Skeletal muscle cell (primary cell): ENCODE data around the gene WDR45.

ENCODE experiments used
- DNase-seq: peaks from one replicate; pipeline ENCODE4 v3.0.0-alpha.2; 2010; ENCODE audit warnings: low read depth
- H3K4me3 ChIP-seq: 2 replicates; pipeline ENCODE4 v1.5.1; 2011; ENCODE audit warnings: low read depth, mild to moderate bottlenecking, control low read depth, low read length, moderate library complexity

WDR45 gene

GRCh38 chrX:49082271-49082871 lies 2.7 kb upstream of the WDR45 start:
- no peak for DNase-seq
- H3K4me3 ChIP-seq, result no peak overlapping the region

GRCh38 chrX:49077941-49078340 lies 1.7 kb downstream of the WDR45 start:
- no peak for DNase-seq
- no peak overlapping the region for H3K4me3 ChIP-seq

DNA sequence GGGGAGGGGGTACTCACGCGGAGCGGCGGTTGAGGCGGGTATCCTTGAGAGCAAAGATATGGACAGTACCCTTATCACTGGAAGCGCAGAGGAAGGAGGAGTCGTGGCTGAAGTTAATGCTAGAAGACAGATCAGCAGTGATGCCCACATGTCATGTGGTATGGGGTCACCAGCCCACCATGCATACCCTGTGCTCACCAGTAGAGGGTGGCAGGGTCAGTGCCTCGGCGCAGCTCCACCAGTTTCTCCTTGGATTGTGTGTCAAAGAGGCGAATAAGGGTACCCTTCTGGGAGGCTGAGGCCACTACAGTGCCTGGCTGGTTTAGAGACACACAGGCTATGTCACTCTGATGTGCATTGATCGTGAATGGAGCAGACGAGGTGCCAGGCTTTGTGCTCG lies 4.3 kb downstream of the WDR45 start:
- no peak for DNase-seq
- no peak overlapping the region for H3K4me3 ChIP-seq

DNA sequence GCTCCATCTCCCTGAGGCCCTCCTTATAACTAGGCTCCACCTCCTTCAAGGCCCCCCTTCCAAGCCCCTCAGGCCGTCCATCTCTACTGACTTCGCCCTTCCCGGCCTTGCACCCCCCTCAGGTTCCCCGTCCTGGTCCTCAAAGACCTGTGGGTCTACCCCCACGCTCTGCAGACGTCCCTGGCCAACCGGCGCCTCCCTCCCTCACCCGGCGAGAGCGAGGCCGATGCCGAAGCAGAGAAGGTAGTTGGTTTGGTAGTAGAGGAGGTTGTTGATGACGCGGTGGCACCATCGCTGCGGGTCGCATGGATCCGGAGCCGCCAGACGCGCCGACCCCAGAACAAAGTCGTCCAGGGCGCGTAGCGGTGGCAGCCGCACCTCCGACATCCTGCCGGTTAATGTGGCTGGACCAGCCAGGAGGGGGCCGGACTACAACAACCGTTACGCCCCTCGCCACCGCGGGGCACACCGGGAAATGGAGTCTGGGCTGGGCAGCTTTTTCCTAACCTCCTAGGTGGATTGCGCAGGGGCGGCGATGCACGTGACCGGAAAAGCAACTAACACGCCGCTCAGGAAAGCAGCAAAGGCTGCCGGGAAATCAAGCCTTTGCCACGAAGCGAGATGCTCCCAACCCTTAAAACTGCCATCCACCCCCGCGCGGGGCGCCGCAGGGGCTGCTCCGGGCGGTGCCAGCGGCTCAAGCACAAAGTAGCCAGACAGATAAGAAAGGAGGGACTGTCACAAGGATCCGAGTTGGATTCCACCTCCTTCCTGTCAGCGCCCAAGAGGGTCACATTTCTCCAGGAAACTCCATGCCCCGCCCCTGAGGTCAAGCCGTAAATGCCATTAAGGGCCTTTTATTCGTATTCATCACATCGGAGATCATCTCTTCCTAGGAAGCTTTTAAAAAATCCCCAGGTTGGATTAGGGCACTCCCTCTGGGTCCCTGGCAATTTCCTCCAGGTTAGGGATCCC lies 5.8 kb downstream of the WDR45 start, which contains the start of gene PRAF2:
TSS of gene PRAF2 (minus strand) at position 402 of the 975 bp plus-strand sequence. CDS start at position 387, 15 bp downstream.
- H3K4me3 ChIP-seq, result peak within 1 kb of the TSS; percentile 74
- peak; percentile 75 for DNase-seq

DNA sequence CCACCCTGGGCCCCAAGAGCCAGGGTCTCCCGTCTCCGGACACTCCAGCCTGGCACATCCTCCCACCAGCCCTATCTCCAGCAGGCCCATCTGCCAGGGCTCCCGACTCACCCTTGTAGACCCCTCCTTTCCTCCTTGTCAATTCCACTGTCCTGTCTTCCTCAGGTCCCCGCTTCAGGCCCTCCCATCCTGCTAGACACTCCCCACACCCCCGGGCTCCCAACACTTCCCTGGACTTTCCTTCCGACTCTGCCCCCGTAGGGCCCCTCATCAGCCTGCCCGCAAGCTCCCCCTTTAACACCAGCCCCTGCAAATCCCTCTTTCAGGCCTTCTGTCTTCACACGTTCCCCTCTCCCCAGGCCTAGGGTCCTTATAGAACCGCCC lies 7.0 kb downstream of the WDR45 start:
- H3K4me3 ChIP-seq, result peak overlapping the region; percentile 74
- no peak for DNase-seq

DNA sequence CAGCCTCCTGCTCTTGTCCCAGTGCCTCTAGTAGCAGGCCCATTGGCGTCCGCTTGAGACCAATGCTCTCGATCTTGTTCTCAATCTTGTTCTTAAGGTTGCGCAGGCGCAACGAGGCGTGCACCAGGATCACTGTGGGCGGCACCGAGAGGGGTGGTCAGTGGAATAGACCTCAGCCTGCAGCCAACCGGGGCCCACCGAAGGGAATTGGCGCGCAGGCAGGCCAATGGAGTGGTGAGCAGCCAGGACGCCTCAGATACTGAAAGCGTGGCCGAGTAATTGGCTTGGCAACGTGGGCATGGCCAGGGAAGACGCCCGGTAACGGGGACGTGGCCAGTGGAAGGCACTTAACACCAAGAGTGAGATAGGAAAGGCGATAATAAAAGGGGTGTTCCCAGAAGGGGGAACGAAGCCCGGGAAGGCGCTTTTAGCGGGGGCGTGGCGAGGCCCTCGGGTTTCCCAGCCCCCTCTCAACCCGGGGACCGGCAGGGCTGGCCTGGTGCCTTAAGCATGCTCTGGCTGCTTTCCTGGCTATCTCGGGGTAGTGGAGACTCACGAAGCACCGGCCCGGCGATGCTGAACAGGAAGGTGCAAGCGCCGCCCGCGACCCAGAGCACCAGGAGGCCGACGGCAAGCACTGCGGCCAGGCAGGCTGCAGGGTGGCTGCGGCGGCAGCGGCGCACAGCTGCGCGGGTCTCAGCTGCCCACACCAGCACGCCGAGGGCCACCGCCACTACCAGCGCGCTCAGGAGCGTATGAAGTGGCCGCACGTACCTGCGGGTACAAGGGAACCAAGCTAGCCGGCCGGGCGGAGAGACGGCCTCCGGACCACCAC lies 7.6 kb downstream of the WDR45 start:
- H3K4me3 ChIP-seq, result peak overlapping the region; percentile 74

GRCh38 chrX:49070988-49071387 lies 8.7 kb downstream of the WDR45 start:
- no peak for DNase-seq
- H3K4me3 ChIP-seq, result no peak overlapping the region

More for the DNA sequence above, 7.6 kb downstream of the WDR45 start:
- DNase-seq, result peak; percentile 41

GRCh38 chrX:49069038-49069437 lies 10.6 kb downstream of the WDR45 start:
- H3K4me3 ChIP-seq, result no peak overlapping the region
- no peak for DNase-seq

DNA sequence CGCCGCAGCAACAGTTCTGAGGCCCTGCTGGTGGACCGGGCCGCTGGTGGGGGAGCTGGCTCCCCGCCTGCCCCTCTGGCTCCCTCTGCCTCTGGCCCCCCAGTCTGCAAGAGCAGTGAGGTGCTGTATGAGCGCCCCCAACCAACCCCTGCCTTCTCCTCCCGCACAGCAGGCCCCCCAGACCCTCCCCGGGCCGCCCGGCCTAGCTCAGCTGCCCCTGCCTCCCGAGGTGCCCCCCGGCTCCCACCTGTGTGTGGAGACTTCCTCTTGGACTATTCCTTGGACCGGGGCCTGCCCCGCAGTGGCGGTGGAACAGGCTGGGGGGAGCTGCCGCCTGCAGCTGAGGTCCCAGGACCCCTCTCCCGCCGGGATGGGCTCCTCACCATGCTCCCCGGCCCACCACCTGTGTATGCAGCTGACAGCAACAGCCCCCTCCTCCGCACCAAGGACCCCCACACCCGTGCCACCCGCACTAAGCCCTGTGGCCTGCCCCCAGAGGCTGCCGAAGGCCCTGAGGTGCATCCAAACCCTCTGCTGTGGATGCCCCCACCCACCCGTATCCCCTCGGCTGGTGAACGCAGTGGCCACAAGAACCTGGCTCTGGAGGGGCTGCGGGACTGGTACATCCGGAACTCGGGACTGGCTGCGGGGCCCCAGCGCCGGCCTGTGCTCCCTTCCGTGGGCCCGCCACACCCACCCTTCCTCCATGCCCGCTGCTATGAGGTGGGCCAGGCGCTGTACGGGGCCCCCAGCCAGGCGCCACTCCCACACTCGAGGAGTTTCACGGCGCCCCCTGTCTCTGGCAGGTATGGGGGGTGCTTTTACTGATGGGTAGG lies 12.2 kb downstream of the WDR45 start:
- no peak for DNase-seq

DNA sequence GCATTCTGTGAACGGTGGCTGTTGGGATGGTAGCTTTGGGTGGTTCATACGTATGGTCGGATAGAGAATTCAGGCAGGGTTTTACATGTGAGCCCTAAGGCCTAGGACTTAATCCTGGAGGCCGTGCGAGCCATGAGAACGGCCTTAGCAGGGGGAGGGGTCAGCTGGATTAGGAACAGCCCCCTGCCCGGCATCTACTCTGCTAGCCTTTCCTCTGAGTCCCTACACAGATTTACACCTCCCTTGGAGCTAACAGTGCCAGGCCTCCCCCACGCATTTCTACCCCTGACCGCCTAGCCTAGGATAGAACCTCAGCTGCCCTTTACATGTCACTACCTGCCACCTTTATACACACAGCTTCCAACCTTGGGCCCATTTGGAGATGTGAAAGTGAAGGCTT lies 13.0 kb downstream of the WDR45 start:
- DNase-seq, result no peak
- no peak overlapping the region for H3K4me3 ChIP-seq

More for the DNA sequence above, 12.2 kb downstream of the WDR45 start:
- H3K4me3 ChIP-seq, result no peak overlapping the region

DNA sequence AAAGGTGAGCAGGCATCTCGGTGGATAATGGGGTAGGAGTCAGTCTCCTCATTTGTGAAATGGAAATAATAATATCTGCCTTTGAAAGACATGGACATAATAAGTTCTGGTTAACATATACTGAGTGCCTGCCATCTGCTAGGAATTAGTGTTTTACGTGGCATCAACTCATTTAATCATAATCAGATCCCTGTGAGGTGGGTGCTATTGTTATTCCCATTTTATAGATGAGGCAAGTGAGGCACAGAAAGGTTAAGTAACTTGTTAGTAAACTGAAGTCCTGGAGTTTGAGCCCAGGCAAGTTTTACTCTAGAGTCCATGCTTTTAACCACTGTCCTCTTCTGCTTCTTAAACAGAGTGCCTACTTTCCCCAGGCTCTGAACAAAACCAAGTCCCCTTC lies 13.4 kb downstream of the WDR45 start:
- no peak for DNase-seq
- no peak overlapping the region for H3K4me3 ChIP-seq

- H3K4me3 ChIP-seq, result no peak overlapping the region
- DNase-seq, result no peak
Measured at GRCh38 chrX:49064735-49065134, 15.0 kb downstream of the WDR45 start.

DNA sequence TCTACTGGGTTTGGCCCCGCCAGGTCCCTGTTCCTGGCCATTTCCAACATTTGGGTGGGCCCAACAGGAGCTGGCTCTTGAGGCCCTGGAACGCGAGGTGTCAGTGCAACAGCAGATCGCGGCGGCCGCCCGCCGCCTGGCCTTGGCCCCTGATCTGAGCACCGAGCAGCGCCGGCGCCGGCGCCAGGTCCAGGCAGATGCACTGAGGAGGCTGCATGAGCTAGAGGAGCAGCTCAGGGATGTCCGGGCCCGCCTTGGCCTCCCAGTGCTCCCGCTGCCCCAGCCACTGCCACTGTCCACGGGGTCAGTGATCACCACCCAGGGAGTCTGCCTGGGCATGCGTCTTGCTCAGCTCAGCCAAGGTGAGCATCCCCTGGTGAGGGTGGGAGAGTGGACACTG lies 15.4 kb downstream of the WDR45 start:
- DNase-seq, result no peak
- H3K4me3 ChIP-seq, result no peak overlapping the region

GRCh38 chrX:49063715-49064114 lies 16.0 kb downstream of the WDR45 start:
- H3K4me3 ChIP-seq, result no peak overlapping the region
- no peak for DNase-seq

- H3K4me3 ChIP-seq, result no peak overlapping the region
- DNase-seq, result no peak
Measured at GRCh38 chrX:49061916-49062315, 17.8 kb downstream of the WDR45 start.

- H3K4me3 ChIP-seq, result no peak overlapping the region
- no peak for DNase-seq
Measured at GRCh38 chrX:49061490-49061889, 18.2 kb downstream of the WDR45 start.

DNA sequence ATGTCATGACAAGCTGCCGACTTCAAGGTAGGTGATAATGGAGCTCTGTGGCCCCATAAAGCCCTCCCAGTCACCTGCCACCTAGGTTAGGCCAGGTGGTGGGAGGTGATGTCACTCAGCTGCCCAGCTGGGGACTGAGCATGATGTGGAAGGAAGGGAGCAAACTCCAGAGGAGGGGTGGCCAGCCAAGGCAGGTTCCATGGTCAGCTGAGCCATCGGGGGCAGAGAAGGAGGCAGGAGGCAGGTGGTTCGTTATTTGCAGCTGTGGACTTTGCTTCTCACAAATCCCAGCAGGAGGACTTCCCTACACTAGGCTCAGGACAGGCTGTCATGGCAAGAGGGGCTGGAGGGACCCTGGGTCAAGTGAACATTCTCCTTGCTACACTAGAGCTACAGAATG lies 18.8 kb downstream of the WDR45 start:
- DNase-seq, result no peak
- H3K4me3 ChIP-seq, result no peak overlapping the region

DNA sequence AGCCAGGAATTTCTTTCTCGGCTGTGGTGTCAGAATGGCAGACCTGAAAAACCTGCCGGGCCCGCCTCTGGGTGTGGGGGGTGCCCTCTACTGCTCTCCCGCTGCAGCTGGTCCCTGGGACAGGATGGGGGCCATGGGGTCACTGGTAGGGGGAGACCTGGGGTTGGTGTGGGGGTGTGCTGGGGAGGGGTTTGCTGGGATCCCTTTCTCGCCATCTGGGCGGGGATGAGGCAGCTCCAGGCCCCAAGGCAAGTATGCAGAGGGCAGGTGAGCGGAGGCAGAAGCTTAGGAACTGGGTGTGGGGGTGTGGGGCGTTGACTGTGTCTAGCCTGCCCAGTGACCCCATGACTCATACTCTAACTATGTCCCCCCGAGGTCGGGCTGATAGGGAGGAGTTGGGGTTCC lies 20.0 kb downstream of the WDR45 start:
- H3K4me3 ChIP-seq, result no peak overlapping the region
- DNase-seq, result no peak

DNA sequence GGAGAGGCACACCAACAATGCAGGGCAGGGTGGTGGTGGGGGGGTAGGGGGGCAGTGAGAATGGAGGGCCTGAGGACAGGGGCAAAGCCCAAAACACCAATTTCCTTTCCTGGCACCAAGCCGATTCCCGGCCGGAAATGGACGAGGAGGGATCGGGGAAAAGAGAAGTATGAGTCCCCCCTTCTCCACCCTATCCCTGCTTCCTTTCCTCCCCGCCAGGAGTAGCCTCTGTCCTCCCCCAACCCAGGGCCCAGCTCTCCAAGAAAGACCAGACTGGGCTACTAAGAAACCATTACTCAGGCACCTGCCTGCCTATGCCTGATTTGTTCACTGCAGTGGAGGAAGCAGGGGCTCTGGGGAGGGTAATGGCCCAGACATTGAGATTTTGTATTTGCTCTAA lies 20.5 kb downstream of the WDR45 start:
- no peak overlapping the region for H3K4me3 ChIP-seq
- DNase-seq, result no peak
